OCI-LY1 (cell line): ENCODE results near the gene PABPC1L.

Experiments
- EZH2 ChIP-seq: fragments of 200-600 bp; sonication (generic), shearing (Covaris generic); IDR thresholded peaks from 2 replicates; pipeline ENCODE4 v1.8.0; 2017; ENCODE audit warnings: borderline replicate concordance, mixed run types, mild to moderate bottlenecking, antibody characterized with exemption, low read length, moderate library complexity, mixed read lengths
- TF ChIP-seq, protein P1 (sequence below): fragments of 200-600 bp; sonication (generic), shearing (Covaris generic); IDR thresholded peaks from 2 replicates; pipeline ENCODE4 v1.5.1; 2017; ENCODE audit warnings: mild to moderate bottlenecking, antibody characterized with exemption, low read length, moderate library complexity, mixed read lengths

GRCh38 chr20:44979090-44979621 is 69.3 kb downstream of the PABPC1L start:
- TF ChIP-seq, protein P1, sequence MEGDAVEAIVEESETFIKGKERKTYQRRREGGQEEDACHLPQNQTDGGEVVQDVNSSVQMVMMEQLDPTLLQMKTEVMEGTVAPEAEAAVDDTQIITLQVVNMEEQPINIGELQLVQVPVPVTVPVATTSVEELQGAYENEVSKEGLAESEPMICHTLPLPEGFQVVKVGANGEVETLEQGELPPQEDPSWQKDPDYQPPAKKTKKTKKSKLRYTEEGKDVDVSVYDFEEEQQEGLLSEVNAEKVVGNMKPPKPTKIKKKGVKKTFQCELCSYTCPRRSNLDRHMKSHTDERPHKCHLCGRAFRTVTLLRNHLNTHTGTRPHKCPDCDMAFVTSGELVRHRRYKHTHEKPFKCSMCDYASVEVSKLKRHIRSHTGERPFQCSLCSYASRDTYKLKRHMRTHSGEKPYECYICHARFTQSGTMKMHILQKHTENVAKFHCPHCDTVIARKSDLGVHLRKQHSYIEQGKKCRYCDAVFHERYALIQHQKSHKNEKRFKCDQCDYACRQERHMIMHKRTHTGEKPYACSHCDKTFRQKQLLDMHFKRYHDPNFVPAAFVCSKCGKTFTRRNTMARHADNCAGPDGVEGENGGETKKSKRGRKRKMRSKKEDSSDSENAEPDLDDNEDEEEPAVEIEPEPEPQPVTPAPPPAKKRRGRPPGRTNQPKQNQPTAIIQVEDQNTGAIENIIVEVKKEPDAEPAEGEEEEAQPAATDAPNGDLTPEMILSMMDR: no peak
- no peak for TF ChIP-seq EZH2
